Activated naive CD8-positive, alpha-beta T cell treated with anti-CD3 and anti-CD28 coated beads, Interleukin-2, amount 10 ng/mL, durations not matched to agents 7 days and 5 days (primary cell): ENCODE data around the gene ANXA11. TPM values are rescaled to one million over a fixed set of nuclear protein-coding genes. Genes with fewer than 3 reads are reported as not detected.
"Not testable (repeated sequence)": the region's sequence is repeated elsewhere in the genome, so short reads cannot be mapped to it uniquely, and the experiment has no call there.

Experiments used
- ATAC-seq: fragments of 150-1000 bp; cut with Tn5 transposase; one replicate; pipeline ENCODE4 v1.10.0; 2021; ENCODE audit warnings: low read depth, moderate library complexity
- POLR2A ChIA-PET: fragments of 350-600 bp; sonication (Branson Sonifier 250); formaldehyde crosslinking; loops from one replicate; lab custom pipeline; 2021; ENCODE audit warnings: antibody characterized with exemption; lab: Charles Lee
- DNase-seq: peaks from one replicate; pipeline ENCODE4 v3.0.0; 2021
- H3K27ac Mint-ChIP-seq: one replicate; pipeline ENCODE4 v1.8.0; 2022; ENCODE audit warnings: mild to moderate bottlenecking, mixed read lengths
- H3K27me3 Mint-ChIP-seq: one replicate; pipeline ENCODE4 v1.8.0; 2022; ENCODE audit warnings: mild to moderate bottlenecking, moderate library complexity, mixed read lengths
- H3K36me3 Mint-ChIP-seq: one replicate; pipeline ENCODE4 v1.8.0; 2021; ENCODE audit warnings: mild to moderate bottlenecking, mixed read lengths
- H3K4me1 Mint-ChIP-seq: one replicate; pipeline ENCODE4 v1.8.0; 2021; ENCODE audit warnings: mixed read lengths
- H3K4me3 Mint-ChIP-seq: one replicate; pipeline ENCODE4 v1.8.0; 2022; ENCODE audit warnings: mild to moderate bottlenecking, moderate library complexity, mixed read lengths
- H3K9me3 Mint-ChIP-seq: one replicate; pipeline ENCODE4 v1.8.0; 2021; ENCODE audit warnings: mixed read lengths
- total RNA-seq, 2 experiments: library from RNA; stranded (reverse); gene quantifications; one replicate each; pipeline ENCODE4 v1.2.3, GENCODE V29; 2021

Gene ANXA11
- total RNA-seq, 2 experiments from 2014 or later = 263 to 277 TPM

DNA sequence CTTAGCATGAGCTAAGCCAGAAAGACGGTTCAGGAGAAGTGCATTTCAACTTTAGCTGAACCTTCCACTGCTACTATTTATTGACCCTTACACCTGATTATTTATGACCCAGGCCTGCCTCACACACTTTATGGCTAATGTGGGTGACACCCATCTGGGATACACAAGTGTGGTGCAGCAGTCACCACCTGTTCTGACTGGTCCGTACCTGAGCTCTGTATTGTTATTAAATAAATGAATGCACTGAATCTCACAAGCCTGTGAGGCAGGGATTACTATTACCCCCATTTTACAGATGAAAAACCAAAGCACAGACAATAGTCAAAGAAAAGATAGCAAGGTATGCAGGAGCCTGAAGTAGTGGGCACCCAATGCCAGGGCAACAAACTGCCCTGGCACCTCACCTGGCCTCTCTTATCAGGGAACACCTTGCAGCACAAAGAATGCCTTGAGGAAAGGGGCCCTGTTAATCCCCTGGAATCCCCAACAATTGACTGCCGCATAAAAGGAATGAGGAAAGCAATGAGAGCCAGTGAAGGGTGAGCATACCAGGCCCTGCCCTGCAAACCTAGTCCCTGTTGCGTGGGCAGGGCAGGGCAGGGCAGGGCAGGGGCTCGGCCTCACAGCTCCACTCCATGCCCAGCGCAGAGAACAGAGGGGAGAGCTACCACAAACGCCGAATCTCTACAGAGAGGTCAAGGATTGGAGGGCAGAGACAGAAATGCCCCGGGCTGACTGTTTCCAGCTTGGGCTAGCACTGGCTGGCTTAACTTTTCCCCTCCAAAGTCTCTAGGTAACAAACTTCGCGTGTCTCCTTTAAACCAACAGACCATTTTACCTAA is 1.3 kb downstream of the ANXA11 start:
- Mint-ChIP-seq H3K9me3 (no peaks in the 10 kb centered on the region), H3K36me3 (peaks cover 22% of the 10 kb centered on the region), H3K27ac (peak overlapping the region; percentile 89), H3K27me3 (no peaks in the 10 kb centered on the region), H3K4me1 (peaks cover 42% of the 10 kb centered on the region), H3K4me3 (peak overlapping the region; percentile 93)
- no peak for DNase-seq
- POLR2A ChIA-PET = interaction anchor here (0.9 to 3.9 kb wide), 4 partner anchors 16 to 60 kb away, joined by 3 to 77 read pairs (median 8); no protein-coding TSS in a partner anchor
- ATAC-seq = no peak

DNA sequence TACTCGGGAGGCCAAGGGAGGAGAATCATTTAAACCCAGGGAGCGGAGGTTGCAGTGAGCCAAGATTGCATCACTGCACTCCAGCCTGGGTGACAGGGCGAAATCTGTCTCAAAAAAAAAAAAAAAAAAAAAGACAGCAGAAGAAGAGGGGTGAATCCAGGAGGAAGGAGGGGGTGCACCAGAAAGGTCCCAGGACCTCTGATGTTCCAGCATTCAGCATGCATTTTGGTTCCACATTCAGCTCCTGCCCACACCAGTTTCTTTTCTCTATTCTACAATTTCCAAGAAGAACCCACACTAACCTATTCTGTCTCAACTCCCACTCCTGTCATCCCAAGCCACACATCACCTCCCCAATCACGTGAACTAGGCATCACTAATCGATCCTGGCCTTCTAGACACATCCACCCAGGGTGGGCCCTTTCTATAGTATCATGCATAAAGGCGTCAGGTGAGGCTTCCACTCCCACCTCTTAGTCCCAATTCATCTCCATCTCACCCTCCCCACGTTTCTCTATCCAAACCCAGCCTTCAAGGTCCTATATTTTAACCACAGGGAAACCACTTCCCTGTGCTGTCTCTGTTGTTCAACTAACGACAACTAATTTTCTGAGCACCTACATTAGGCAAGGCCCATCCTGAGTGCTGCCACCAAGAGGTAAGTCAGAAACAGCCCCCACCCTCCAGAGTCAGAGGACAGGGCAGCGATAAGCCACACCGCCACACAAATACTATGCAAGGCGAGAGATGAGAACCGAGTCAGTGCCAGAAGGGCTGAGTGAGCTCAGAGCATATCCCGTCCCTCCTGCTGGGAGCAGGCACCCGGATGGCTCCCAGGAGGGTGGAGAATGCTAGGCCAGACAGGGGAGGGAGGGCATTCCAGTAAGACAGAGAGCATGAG is 2.2 kb downstream of the ANXA11 start:
- POLR2A ChIA-PET = interaction anchor here (0.7 to 3.9 kb wide), 5 partner anchors 13 to 241 kb away, joined by 3 to 77 read pairs (median 6); no protein-coding TSS in a partner anchor
- Mint-ChIP-seq H3K27ac (peak overlapping the region; percentile 89), H3K4me3 (peak overlapping the region; percentile 93), H3K4me1 (peaks cover 48% of the 10 kb centered on the region), H3K9me3 (no peaks in the 10 kb centered on the region), H3K36me3 (peaks cover 25% of the 10 kb centered on the region), H3K27me3 (no peaks in the 10 kb centered on the region)
- DNase-seq (peak; percentile 66), ATAC-seq (peak; percentile 73)

DNA sequence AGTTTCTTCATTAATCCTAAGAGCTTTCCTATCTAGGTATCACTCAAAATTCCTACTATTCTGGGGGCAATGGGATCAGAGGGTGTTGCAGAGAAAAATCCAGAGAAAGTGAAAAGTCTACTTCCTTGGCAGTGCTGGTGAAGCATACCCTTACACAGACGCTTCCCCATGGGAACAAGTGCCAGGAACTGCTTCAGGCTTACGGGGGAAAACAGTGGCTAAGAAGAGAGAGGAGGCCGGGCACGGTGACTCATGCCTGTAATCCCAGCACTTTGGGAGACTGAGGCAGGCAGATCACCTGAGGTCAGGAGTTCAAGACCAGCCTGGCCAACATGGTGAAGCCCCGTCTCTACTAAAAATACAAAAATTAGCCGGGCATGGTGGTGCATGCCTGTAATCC is 2.8 kb downstream of the ANXA11 start:
- not testable (repeated sequence) for H3K9me3 Mint-ChIP-seq, ATAC-seq, DNase-seq, H3K27me3 Mint-ChIP-seq
- H3K27ac Mint-ChIP-seq = peak overlapping the region; percentile 89
- H3K36me3 Mint-ChIP-seq = peaks cover 25% of the 10 kb centered on the region
- POLR2A ChIA-PET = interaction anchor here (0.7 to 3.9 kb wide), 4 partner anchors 12 to 242 kb away, joined by 3 to 77 read pairs (median 9); no protein-coding TSS in a partner anchor
- peak overlapping the region; percentile 93 for H3K4me3 Mint-ChIP-seq
- H3K4me1 Mint-ChIP-seq = peaks cover 52% of the 10 kb centered on the region

DNA sequence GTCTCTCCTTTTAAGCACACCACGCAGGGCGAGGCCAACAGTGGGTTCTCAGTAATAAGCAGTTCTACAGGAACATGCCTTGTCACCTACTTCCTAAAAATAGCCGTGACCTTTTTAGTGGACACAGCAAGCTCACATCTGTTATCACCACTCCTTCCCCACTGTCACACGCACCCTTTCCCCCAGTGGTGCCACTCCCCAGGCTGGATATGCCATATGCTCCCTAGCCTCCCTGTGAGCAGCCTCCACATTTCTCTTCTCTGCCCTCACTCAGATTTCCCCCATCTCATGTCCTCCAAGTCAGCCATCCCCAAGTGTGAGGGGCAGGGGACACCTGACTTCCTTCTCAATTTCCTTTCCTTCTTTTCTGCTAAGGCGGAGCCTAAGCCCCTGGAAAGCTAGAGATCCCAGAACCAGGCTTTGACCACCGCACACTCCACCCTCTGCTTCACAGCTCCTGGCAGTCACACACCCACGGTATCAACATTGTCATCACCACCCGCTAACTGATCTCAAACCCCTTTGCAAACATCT is 3.7 kb downstream of the ANXA11 start:
- POLR2A ChIA-PET = interaction anchor here (3.9 kb wide), 1 partner anchor 14 kb away, joined by 77 read pairs; no protein-coding TSS in a partner anchor
- H3K4me1 Mint-ChIP-seq = peaks cover 59% of the 10 kb centered on the region
- H3K4me3 Mint-ChIP-seq = peak overlapping the region; percentile 23
- H3K36me3 Mint-ChIP-seq = peaks cover 25% of the 10 kb centered on the region
- H3K9me3 Mint-ChIP-seq = no peaks in the 10 kb centered on the region
- DNase-seq = no peak
- no peak for ATAC-seq
- H3K27me3 Mint-ChIP-seq = no peaks in the 10 kb centered on the region
- H3K27ac Mint-ChIP-seq = peak overlapping the region; percentile 55

DNA sequence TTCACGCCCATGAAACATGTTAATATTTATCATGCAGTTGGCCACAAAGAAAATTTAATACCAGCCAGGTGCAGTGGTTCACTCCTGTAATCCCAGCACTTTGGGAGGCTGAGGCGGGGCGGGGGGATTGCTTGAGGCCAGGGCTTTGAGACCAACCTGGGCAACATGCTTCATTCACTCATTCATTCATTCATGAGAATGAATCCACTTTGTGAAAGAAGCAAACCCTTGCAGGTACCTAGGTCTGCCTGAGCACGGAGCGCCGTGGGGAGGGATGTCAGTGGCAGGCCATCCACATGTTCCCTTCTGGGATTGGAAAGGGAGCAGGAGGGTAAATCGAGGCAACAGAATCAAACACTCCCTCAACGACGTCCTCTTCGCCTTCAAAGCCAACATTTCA is 4.7 kb downstream of the ANXA11 start:
- H3K4me1 Mint-ChIP-seq = peaks cover 62% of the 10 kb centered on the region
- no peak overlapping the region for H3K27ac Mint-ChIP-seq
- ATAC-seq = no peak
- H3K27me3 Mint-ChIP-seq = no peaks in the 10 kb centered on the region
- H3K36me3 Mint-ChIP-seq = peaks cover 31% of the 10 kb centered on the region
- POLR2A ChIA-PET = no interaction called here
- H3K4me3 Mint-ChIP-seq = peak overlapping the region; percentile 3
- no peaks in the 10 kb centered on the region for H3K9me3 Mint-ChIP-seq
- no peak for DNase-seq

DNA sequence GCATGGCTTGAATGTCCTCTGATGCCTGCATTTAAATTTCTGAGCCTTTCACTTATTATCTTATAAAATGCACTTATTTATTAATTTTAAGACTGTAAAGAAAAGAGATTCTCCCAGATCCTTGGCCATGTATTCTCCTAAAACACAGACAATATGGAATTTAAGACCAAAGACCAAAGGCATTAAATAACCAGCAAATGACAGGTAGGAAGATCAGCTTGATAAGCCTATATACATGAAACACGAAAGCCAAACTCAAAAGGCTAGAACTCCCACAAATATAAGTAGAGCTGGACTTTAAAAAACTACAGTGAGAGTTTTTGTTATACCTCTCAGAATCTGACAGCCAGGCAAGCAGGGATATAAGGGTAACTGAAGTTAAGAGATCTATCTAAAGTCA is 5.1 kb downstream of the ANXA11 start:
- peaks cover 35% of the 10 kb centered on the region for H3K36me3 Mint-ChIP-seq
- no peaks in the 10 kb centered on the region for H3K9me3 Mint-ChIP-seq
- H3K27me3 Mint-ChIP-seq = no peaks in the 10 kb centered on the region
- DNase-seq (no peak), ATAC-seq (no peak)
- H3K4me3 Mint-ChIP-seq = no peak overlapping the region
- H3K27ac Mint-ChIP-seq = no peak overlapping the region
- POLR2A ChIA-PET = no interaction called here
- peaks cover 65% of the 10 kb centered on the region for H3K4me1 Mint-ChIP-seq

DNA sequence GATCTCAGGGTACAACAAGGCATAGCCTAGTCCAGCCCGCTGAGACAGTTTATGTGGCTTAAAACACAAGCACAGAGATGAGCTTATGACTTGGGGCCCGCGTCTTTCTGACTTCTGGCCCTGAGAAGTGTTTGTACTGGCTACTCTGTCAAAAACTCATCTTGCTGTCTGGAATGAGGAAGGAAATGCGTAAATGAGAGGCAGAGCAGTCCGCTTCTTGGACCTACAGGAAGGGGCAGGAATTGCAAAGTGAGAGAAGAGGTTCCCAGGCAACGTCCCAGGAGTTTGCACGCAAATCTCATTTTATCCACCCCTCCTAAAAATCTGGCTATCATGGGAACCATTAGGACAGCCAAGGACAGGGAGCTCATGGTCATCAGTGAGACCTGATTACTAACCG is 5.5 kb downstream of the ANXA11 start:
- no peak for DNase-seq
- POLR2A ChIA-PET = no interaction called here
- Mint-ChIP-seq H3K27ac (peak overlapping the region; percentile 24), H3K36me3 (peaks cover 39% of the 10 kb centered on the region), H3K9me3 (no peaks in the 10 kb centered on the region), H3K4me1 (peaks cover 66% of the 10 kb centered on the region), H3K4me3 (no peak overlapping the region), H3K27me3 (no peaks in the 10 kb centered on the region)
- no peak for ATAC-seq

DNA sequence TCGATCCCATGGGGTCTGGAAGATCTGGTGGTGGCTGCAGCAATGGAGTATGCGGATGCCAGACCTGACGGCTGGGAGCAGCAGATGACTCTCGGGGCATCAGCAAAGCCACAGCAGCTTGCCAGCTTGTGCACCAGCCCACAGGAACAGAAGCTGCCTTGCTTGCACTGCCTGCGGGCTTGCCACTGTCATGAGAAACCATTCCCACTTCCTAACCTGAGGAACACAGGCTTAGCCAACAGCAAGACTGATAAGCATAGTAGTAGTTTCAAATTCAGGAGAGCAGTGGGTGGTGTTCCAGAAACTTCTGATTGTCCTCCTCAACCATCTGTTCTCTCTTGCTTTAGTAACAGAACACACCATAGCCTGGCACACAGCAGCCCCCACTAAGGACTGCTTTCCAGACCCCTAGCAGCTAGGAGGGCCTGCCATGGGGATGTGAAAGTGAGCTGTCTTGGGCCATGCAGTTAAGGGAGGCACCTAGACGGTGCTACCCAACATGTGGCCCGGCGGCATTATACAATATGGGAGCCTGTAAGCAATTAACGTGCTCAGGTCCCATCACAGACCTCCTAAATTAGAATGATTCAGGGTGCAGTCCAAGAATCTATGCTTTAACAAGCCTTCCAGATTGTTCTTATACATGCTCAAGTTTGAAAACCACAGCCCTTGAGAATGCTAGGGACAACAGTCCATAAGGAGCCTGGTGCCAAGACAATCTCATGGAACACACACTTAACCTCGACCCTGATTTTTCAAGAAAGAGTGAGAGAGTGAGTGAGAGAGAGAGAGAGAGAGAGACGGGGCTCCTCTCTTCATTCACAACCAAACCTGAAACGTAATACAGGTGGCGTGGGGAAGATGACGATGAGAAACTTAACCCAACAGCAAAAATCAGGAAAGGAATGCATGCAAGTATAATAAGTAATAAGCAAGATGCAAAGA is 7.1 kb downstream of the ANXA11 start:
- peak overlapping the region; percentile 37 for H3K4me3 Mint-ChIP-seq
- ATAC-seq = no peak
- DNase-seq = no peak
- H3K9me3 Mint-ChIP-seq = no peaks in the 10 kb centered on the region
- peaks cover 46% of the 10 kb centered on the region for H3K36me3 Mint-ChIP-seq
- H3K4me1 Mint-ChIP-seq = peaks cover 63% of the 10 kb centered on the region
- H3K27ac Mint-ChIP-seq = peak overlapping the region; percentile 51
- POLR2A ChIA-PET = interaction anchor here (2.7 kb wide), 1 partner anchor 10 kb away, joined by 12 read pairs; no protein-coding TSS in a partner anchor
- H3K27me3 Mint-ChIP-seq = no peaks in the 10 kb centered on the region

DNA sequence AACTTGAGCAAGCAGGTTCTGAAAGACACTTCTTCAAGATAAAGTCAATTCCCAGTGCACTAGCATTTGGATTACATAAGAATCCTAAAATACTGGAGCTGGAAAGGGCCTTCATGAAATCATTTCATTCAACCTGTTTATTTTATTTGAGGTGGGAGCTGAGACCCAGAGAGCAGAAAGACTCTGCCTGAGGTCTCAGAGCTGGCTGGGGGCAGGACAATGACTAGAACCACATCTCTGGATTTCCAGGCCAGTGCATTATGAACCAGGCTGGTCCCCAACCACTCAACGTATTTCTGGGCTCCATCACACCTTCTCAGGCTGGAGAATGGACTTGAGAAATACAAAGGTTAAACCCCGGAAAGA is 8.4 kb downstream of the ANXA11 start:
- H3K36me3 Mint-ChIP-seq = peaks cover 51% of the 10 kb centered on the region
- DNase-seq (no peak), ATAC-seq (no peak)
- H3K4me1 Mint-ChIP-seq = peaks cover 59% of the 10 kb centered on the region
- POLR2A ChIA-PET = interaction anchor here (0.9 to 2.7 kb wide), 3 partner anchors 9 to 11 kb away, joined by 3 to 12 read pairs (median 3); partner anchors contain the start of gene ANXA11
- peak overlapping the region; percentile 75 for H3K27ac Mint-ChIP-seq
- H3K9me3 Mint-ChIP-seq = peaks cover 6% of the 10 kb centered on the region
- H3K27me3 Mint-ChIP-seq = no peaks in the 10 kb centered on the region
- no peak overlapping the region for H3K4me3 Mint-ChIP-seq

DNA sequence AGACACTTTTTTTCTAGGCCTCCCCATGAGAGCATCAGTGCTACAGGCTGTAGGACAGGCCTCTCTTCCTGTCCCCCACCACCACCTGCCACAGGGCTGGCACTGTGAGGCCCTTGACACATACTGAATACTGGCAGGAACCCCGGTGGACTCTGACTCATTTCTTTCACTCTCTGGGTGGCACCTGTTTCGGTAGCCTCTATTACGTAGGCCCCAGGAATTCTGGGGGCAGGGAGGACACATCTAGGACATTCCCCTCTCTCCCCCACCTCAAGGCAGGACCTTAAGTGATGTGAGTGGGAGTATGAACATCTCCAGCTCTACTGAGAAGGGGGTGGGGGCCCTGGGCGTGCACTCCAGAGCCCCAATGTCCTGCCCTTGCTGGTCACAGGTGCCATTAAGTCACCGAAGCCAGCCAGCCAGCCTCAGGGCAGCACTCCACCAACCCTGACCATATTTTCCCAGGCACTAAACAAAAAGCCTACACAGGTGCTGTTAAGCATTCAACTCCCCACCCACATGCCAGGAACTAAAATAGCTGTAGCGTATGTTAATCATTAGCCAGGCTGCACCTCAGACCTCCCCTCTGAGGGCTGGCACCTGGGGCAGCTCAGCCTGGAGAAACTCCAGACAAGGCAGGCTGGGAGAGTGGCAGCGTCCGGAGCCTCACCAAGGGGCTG is 8.9 kb downstream of the ANXA11 start:
- Mint-ChIP-seq H3K27me3 (no peaks in the 10 kb centered on the region), H3K4me3 (peak overlapping the region; percentile 41), H3K36me3 (peaks cover 51% of the 10 kb centered on the region), H3K9me3 (peaks cover 6% of the 10 kb centered on the region), H3K27ac (peak overlapping the region; percentile 75), H3K4me1 (peaks cover 56% of the 10 kb centered on the region)
- ATAC-seq (peak; percentile 97), DNase-seq (no peak)
- POLR2A ChIA-PET = interaction anchor here (0.9 to 2.7 kb wide), 3 partner anchors 9 to 12 kb away, joined by 3 to 12 read pairs (median 3); partner anchors contain the start of gene ANXA11

DNA sequence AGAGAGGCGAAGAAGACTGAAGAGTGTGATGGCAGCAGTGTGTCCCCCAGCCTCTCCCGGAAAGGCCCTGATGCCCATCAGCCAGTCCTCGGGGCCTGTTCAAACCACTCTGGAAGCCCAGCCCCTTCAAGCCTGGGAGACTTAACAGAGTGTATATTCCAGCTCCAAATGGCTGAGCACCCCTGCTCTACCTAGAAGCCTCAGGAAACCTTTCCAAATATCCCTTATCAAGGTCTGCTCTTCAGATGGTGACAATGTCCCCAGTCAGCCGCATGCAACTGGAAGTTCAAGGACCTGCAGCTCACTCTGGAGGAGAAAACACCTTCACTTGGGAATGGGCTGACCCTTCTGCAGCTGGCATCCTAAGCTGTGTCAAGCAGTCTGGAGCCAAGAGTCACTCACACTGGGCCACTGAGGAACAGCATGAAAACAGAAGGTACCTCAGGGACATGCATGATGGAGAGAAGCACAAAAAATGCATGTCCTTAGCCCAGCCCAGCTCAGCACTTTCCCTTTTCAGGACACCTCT is 10.2 kb downstream of the ANXA11 start:
- DNase-seq = no peak
- H3K27me3 Mint-ChIP-seq = no peaks in the 10 kb centered on the region
- H3K36me3 Mint-ChIP-seq = peaks cover 42% of the 10 kb centered on the region
- POLR2A ChIA-PET = interaction anchor here (2.2 kb wide), 1 partner anchor 10 kb away, joined by 9 read pairs; the partner anchor contains the start of gene ANXA11
- H3K4me1 Mint-ChIP-seq = peaks cover 48% of the 10 kb centered on the region
- H3K27ac Mint-ChIP-seq = peak overlapping the region; percentile 75
- ATAC-seq = no peak
- H3K9me3 Mint-ChIP-seq = peaks cover 6% of the 10 kb centered on the region
- peak overlapping the region; percentile 23 for H3K4me3 Mint-ChIP-seq
